DND-41 (cell line): ENCODE results near the gene KLHL20.
"Not testable (repeated sequence)": the region's sequence is repeated elsewhere in the genome, so short reads cannot be mapped to it uniquely, and the experiment has no call there.

Experiments
- ATAC-seq: fragments of 200-7000 bp; cut with Tn5 transposase; 3 replicates; pipeline ENCODE4 v1.9.1; 2021; ENCODE audit warnings: low read depth; ENCODE audit not compliant: insufficient read depth
- DNase-seq: peaks from one replicate; pipeline ENCODE4 v3.0.0-alpha.2; 2020
- H2AFZ ChIP-seq: 2 replicates; pipeline ENCODE4 v1.6.0; 2012; ENCODE audit warnings: low read depth, low read length
- H3K27ac ChIP-seq: 2 replicates; pipeline ENCODE4 v1.5.1; 2012; ENCODE audit warnings: low read length, inconsistent platforms
- H3K27me3 ChIP-seq: fragments of 200-600 bp; sonication (generic); 2 replicates; pipeline ENCODE4 v1.6.0; 2012; ENCODE audit warnings: low read length, mild to moderate bottlenecking, inconsistent platforms; ENCODE audit not compliant: insufficient read depth, poor library complexity
- H3K36me3 ChIP-seq: 2 replicates; pipeline ENCODE4 v1.5.1; 2012; ENCODE audit warnings: low read length, inconsistent platforms; ENCODE audit not compliant: insufficient read depth
- H3K4me1 ChIP-seq: 2 replicates; pipeline ENCODE4 v1.5.1; 2012; ENCODE audit warnings: mild to moderate bottlenecking, low read length; ENCODE audit not compliant: insufficient read depth
- H3K4me2 ChIP-seq: 2 replicates; pipeline ENCODE4 v1.6.0; 2012; ENCODE audit warnings: mild to moderate bottlenecking, moderate library complexity, low read length, inconsistent platforms; ENCODE audit not compliant: insufficient read depth
- H3K4me3 ChIP-seq, 2 experiments: fragments of 200-600 bp in 1 of 2; shearing (Covaris generic) in 1 of 2; 2 replicates each; pipeline ENCODE4 v1.5.1; 2012 to 2016; ENCODE audit warnings: inconsistent platforms in 2 of 2, low read length in 2 of 2, mild to moderate bottlenecking in 2 of 2, low read depth in 1 of 2, moderate library complexity in 1 of 2
- H3K79me2 ChIP-seq: 2 replicates; pipeline ENCODE4 v1.6.0; 2012; ENCODE audit warnings: low read length, inconsistent platforms; ENCODE audit not compliant: insufficient read depth
- H3K9ac ChIP-seq: 2 replicates; pipeline ENCODE4 v1.6.0; 2012; ENCODE audit warnings: low read depth, mild to moderate bottlenecking, inconsistent platforms, low read length, moderate library complexity
- H3K9me3 ChIP-seq: 2 replicates; pipeline ENCODE4 v1.5.1; 2012; ENCODE audit warnings: low read length, moderate library complexity, mild to moderate bottlenecking, inconsistent platforms; ENCODE audit not compliant: insufficient read depth, severe bottlenecking
- H4K20me1 ChIP-seq: 2 replicates; pipeline ENCODE4 v1.6.0; 2012; ENCODE audit warnings: low read length; ENCODE audit not compliant: insufficient read depth
- CTCF ChIP-seq: IDR thresholded peaks from 2 replicates; pipeline ENCODE4 v1.5.1; 2012; ENCODE audit warnings: borderline replicate concordance, low read length, moderate library complexity, mild to moderate bottlenecking; ENCODE audit not compliant: poor library complexity, severe bottlenecking; ENCODE audit errors: extremely low read depth
- EZH2 ChIP-seq: IDR thresholded peaks from 3 replicates; pipeline ENCODE4 v1.6.1; 2012; ENCODE audit warnings: borderline replicate concordance, low read depth, mild to moderate bottlenecking, moderate library complexity, low read length, inconsistent platforms; ENCODE audit not compliant: severe bottlenecking

The KLHL20 gene

DNA sequence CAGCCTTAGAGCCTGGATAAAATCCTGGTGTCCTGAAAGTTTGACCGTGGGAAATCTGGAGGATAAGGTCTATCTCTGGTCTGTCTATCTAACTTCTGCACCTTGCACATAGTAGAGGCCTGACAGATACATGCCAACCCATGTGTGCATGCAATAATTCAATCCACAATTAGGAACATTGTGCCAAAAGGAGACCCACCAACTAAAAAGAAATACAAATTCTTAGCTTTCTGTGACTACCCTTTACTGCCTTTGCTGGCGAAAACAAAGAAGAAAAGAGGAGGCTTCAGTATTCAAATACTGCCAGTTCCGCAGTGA, 381 bp upstream of the KLHL20 start:
- ATAC-seq (no peak), DNase-seq (no peak)
- H3K9ac ChIP-seq, result peak overlapping the region; percentile 73
- peak overlapping the region; percentile 80 to 87; a peak in 3 of 4 replicates for H3K4me3 ChIP-seq
- no peaks in the 10 kb centered on the region for H3K27me3 ChIP-seq
- TF ChIP-seq CTCF (no peak), EZH2 (no peak)
- H3K79me2 ChIP-seq, result peaks cover 37% of the 10 kb centered on the region
- peaks cover 7% of the 10 kb centered on the region; the same call in 1 of the 2 replicates for H3K36me3 ChIP-seq
- peak overlapping the region; percentile 91 for H3K4me2 ChIP-seq
- H3K27ac ChIP-seq, result peak overlapping the region; percentile 64
- H3K4me1 ChIP-seq, result peaks cover 31% of the 10 kb centered on the region
- H3K9me3 ChIP-seq, result no peaks in the 10 kb centered on the region
- H4K20me1 ChIP-seq, result 0 out of 2 replicates have a peak, but pooled peaks cover 2% of the 10 kb centered on the region
- H2AFZ ChIP-seq, result peak overlapping the region; percentile 98

DNA sequence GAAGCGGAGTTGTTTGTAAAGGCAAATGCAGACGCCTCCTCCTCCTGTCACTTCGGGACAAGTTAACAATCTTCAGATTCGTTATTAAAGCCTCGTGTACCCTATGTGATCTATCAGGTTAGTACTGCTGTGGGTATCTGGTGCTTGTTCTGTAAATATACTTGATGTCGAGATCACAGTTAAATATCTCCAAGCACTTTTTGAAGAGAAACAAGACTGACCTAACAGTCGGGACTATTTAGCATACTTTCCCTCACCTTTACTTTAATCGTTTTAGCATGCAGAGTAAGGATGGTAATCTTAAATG, 710 bp downstream of the KLHL20 start:
- H3K9me3 ChIP-seq, result no peaks in the 10 kb centered on the region
- TF ChIP-seq EZH2 (no peak), CTCF (no peak)
- no peak for ATAC-seq
- peak overlapping the region; percentile 73 for H3K9ac ChIP-seq
- H2AFZ ChIP-seq, result peak overlapping the region; percentile 98
- peaks cover 41% of the 10 kb centered on the region for H3K79me2 ChIP-seq
- H4K20me1 ChIP-seq, result 0 out of 2 replicates have a peak, but pooled peaks cover 2% of the 10 kb centered on the region
- no peak for DNase-seq
- H3K36me3 ChIP-seq, result peaks cover 7% of the 10 kb centered on the region; the same call in 1 of the 2 replicates
- H3K4me3 ChIP-seq, result peak overlapping the region; percentile 80 to 87
- H3K27me3 ChIP-seq, result no peaks in the 10 kb centered on the region
- peaks cover 31% of the 10 kb centered on the region for H3K4me1 ChIP-seq
- peak overlapping the region; percentile 91 for H3K4me2 ChIP-seq
- peak overlapping the region; percentile 80 for H3K27ac ChIP-seq

DNA sequence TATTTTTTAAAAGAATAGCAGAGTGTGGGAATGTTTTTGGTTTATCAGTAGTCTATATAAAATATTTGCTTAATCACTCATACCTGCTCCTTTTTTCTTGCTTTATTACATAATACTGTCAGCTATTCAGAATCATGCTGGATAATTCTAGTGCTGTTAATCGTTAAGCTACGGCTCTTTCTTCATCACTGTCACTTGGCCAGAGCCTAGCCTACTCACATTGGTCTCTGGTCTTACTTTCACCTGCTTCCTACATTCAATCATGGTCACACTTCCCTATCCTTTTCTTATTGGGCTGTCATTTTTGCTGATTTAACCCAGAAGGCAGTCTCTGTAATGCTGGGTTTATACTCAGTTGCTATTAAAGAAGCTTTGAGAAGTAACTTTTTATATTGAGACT, 2.5 kb downstream of the KLHL20 start:
- no peak for DNase-seq
- no peak for ATAC-seq

DNA sequence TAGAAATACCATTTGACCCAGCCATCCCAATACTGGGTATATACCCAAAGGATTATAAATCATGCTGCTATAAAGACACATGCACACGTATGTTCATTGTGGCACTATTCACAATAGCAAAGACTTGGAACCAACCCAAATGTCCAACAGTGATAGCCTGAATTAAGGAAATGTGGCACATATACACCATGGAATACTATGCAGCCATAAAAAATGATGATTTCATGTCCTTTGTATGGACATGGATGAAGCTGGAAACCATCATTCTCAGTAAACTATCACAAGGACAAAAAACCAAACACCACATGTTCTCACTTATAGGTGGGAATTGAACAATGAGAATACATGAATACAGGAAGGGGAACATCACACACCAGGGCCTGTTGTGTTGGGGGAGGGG, 16.6 kb downstream of the KLHL20 start:
- H3K27me3 ChIP-seq, H3K4me1 ChIP-seq, DNase-seq, H4K20me1 ChIP-seq, ATAC-seq, H3K9me3 ChIP-seq, H3K79me2 ChIP-seq, H3K4me3 ChIP-seq, H2AFZ ChIP-seq, H3K4me2 ChIP-seq, H3K9ac ChIP-seq, H3K27ac ChIP-seq: not testable (repeated sequence)
- H3K36me3 ChIP-seq, result peaks cover 31% of the 10 kb centered on the region

More for the DNA sequence above, 2.5 kb downstream of the KLHL20 start:
- TF ChIP-seq CTCF (no peak), EZH2 (no peak)
- H3K27me3 ChIP-seq, result no peaks in the 10 kb centered on the region
- peaks cover 31% of the 10 kb centered on the region for H3K4me1 ChIP-seq
- peaks cover 56% of the 10 kb centered on the region for H3K79me2 ChIP-seq
- no peak overlapping the region for H3K4me3 ChIP-seq
- no peak overlapping the region for H3K27ac ChIP-seq
- H3K36me3 ChIP-seq, result peaks cover 15% of the 10 kb centered on the region; the same call in 1 of the 2 replicates
- H2AFZ ChIP-seq, result no peak overlapping the region
- 0 out of 2 replicates have a peak, but pooled peaks cover 2% of the 10 kb centered on the region for H4K20me1 ChIP-seq
- peak overlapping the region; percentile 91; the same call in 1 of the 2 replicates for H3K4me2 ChIP-seq
- no peaks in the 10 kb centered on the region for H3K9me3 ChIP-seq
- no peak overlapping the region for H3K9ac ChIP-seq
